ENCODE measurements around the gene GOLIM4.

Gene GOLIM4

GRCh38 chr3:167989999-167990398 lies 105.7 kb downstream of the GOLIM4 start:
- no peak for DNase-seq

GRCh38 chr3:167989066-167989465 lies 106.7 kb downstream of the GOLIM4 start:
- DNase-seq: no peak

GRCh38 chr3:167983583-167983982 lies 112.1 kb downstream of the GOLIM4 start:
- no peak for DNase-seq

- DNase-seq: no peak
Observed at GRCh38 chr3:167978486-167978885, 117.2 kb downstream of the GOLIM4 start.

GRCh38 chr3:167978071-167978470 lies 117.7 kb downstream of the GOLIM4 start:
- no peak for DNase-seq

GRCh38 chr3:167976516-167977361 lies 119.0 kb downstream of the GOLIM4 start:
- no peak for DNase-seq

GRCh38 chr3:167973901-167974300 lies 121.8 kb downstream of the GOLIM4 start:
- no peak for DNase-seq

GRCh38 chr3:167973046-167973445 lies 122.7 kb downstream of the GOLIM4 start:
- DNase-seq: peak in 1 of 14 donors; percentile 63

- no peak for DNase-seq
Observed at GRCh38 chr3:167972502-167972901, 123.2 kb downstream of the GOLIM4 start.

- no peak for DNase-seq
Observed at GRCh38 chr3:167969548-167969947, 126.2 kb downstream of the GOLIM4 start.

GRCh38 chr3:167967257-167968036 lies 128.3 kb downstream of the GOLIM4 start:
- no peak for DNase-seq
